ENCODE results near the gene GMDS.

Gene GMDS

GRCh38 chr6:1652842-1653241 is 592.6 kb downstream of the GMDS start:
- DNase-seq (ENCODE audit: low spot score), result no peak
- no peak for TF ChIP-seq CTCF (IDR thresholded peaks at IDR 0.05; ENCODE audit: extremely low read depth, missing control alignments)

- TF ChIP-seq CTCF (IDR thresholded peaks at IDR 0.05; ENCODE audit: extremely low read depth, missing control alignments), result no peak
- no peak for DNase-seq (ENCODE audit: low spot score)
Observed at GRCh38 chr6:1651362-1651761, 594.0 kb downstream of the GMDS start.

GRCh38 chr6:1645466-1646185 is 599.8 kb downstream of the GMDS start:
- TF ChIP-seq CTCF (IDR thresholded peaks at IDR 0.05; ENCODE audit: extremely low read depth, missing control alignments), result no peak
- DNase-seq (ENCODE audit: low spot score), result no peak

GRCh38 chr6:1644516-1645060 is 600.8 kb downstream of the GMDS start:
- TF ChIP-seq CTCF (IDR thresholded peaks at IDR 0.05; ENCODE audit: extremely low read depth, missing control alignments), result no peak
- no peak for DNase-seq (ENCODE audit: low spot score)

GRCh38 chr6:1643830-1644445 is 601.5 kb downstream of the GMDS start:
- no peak for TF ChIP-seq CTCF (IDR thresholded peaks at IDR 0.05; ENCODE audit: extremely low read depth, missing control alignments)
- no peak for DNase-seq (ENCODE audit: low spot score)

GRCh38 chr6:1643111-1643510 is 602.3 kb downstream of the GMDS start:
- TF ChIP-seq CTCF (IDR thresholded peaks at IDR 0.05; ENCODE audit: extremely low read depth, missing control alignments), result no peak
- DNase-seq (ENCODE audit: low spot score), result no peak

- TF ChIP-seq CTCF (IDR thresholded peaks at IDR 0.05; ENCODE audit: extremely low read depth, missing control alignments), result no peak
- DNase-seq (ENCODE audit: low spot score), result no peak
Observed at GRCh38 chr6:1641343-1641885, 604.0 kb downstream of the GMDS start.

All from GM20000 (cell line).